Measurements from ENCODE around the gene RCOR1.

- TF ChIP-seq EZH2 (IDR thresholded peaks at IDR 0.05; ENCODE audit: borderline replicate concordance, low read length) (no peak), CTCF (conservative IDR thresholded peaks at IDR 0.05 in 1 of 2, IDR thresholded peaks at IDR 0.05 in 1 of 2; ENCODE audit: extremely low read depth in 1 of 2, insufficient read depth in 1 of 2, low read depth in 1 of 2, low read length in 2 of 2) (no peak)
These were observed 168.8 kb downstream of the RCOR1 start for GRCh38 chr14:102761206-102761605.
